Karpas-422 (cell line): ENCODE results near the gene ABCG1. TPM values are rescaled to one million over a fixed set of nuclear protein-coding genes. Genes with fewer than 3 reads are reported as not detected.
A peak's percentile ranks its signal among the peaks of the same experiment; 100 is the strongest.

Source experiments
- DNase-seq: peaks from one replicate; pipeline ENCODE4 v3.0.0-alpha.2; 2015
- H2AFZ ChIP-seq: fragments of 200-600 bp; sonication (generic); 2 replicates; pipeline ENCODE4 v1.6.1; 2014; ENCODE audit warnings: antibody characterized with exemption, low read length, mixed read lengths
- H3K27ac ChIP-seq: fragments of 200-600 bp; sonication (generic); 2 replicates; pipeline ENCODE4 v1.5.1; 2014; ENCODE audit warnings: mild to moderate bottlenecking, low read length, moderate library complexity
- H3K27me3 ChIP-seq: fragments of 200-600 bp; sonication (generic); 2 replicates; pipeline ENCODE4 v1.6.1; 2014; ENCODE audit warnings: low read length, mixed read lengths
- H3K36me3 ChIP-seq: fragments of 200-600 bp; sonication (generic); 2 replicates; pipeline ENCODE4 v1.6.1; 2014; ENCODE audit warnings: low read length, mixed read lengths; ENCODE audit not compliant: insufficient read depth
- H3K4me1 ChIP-seq: fragments of 200-600 bp; sonication (generic); 2 replicates; pipeline ENCODE4 v1.6.1; 2014; ENCODE audit warnings: mild to moderate bottlenecking, low read length, mixed read lengths
- H3K4me2 ChIP-seq: fragments of 200-600 bp; sonication (generic); 2 replicates; pipeline ENCODE4 v1.6.1; 2014; ENCODE audit warnings: low read length, low read depth, mild to moderate bottlenecking; ENCODE audit not compliant: poor library complexity, severe bottlenecking
- H3K4me3 ChIP-seq: fragments of 200-600 bp; sonication (generic); 2 replicates; pipeline ENCODE4 v1.5.1; 2014; ENCODE audit warnings: mild to moderate bottlenecking, antibody characterized with exemption, low read length, mixed read lengths
- H3K79me2 ChIP-seq: fragments of 200-600 bp; sonication (generic); 2 replicates; pipeline ENCODE4 v1.6.1; 2014; ENCODE audit warnings: mild to moderate bottlenecking, low read length, mixed read lengths
- H3K9ac ChIP-seq: fragments of 200-600 bp; sonication (generic); 2 replicates; pipeline ENCODE4 v1.6.0; 2014; ENCODE audit warnings: low read length
- H3K9me2 ChIP-seq: fragments of 200-600 bp; sonication (generic), shearing (Covaris generic); replicated peaks from 2 replicates; pipeline ENCODE4 v1.6.0; 2014; ENCODE audit warnings: mild to moderate bottlenecking, low read length, moderate library complexity; ENCODE audit not compliant: insufficient read depth
- H3K9me3 ChIP-seq: fragments of 300-700, 200-600 bp; sonication (generic); 2 replicates; pipeline ENCODE4 v1.6.1; 2014; ENCODE audit warnings: low read length, mixed read lengths
- H4K20me1 ChIP-seq: fragments of 200-600 bp; sonication (generic); 2 replicates; pipeline ENCODE4 v1.6.1; 2014; ENCODE audit warnings: mild to moderate bottlenecking, antibody characterized with exemption, low read length, low read depth; ENCODE audit not compliant: insufficient read depth
- total RNA-seq: library from RNA; depleted of rRNA; stranded (reverse); fragments of >200 nt; shearing (Covaris generic); gene quantifications from 2 replicates; pipeline ENCODE4 v1.2.3, GENCODE V29; 2014; ENCODE audit warnings: low replicate concordance

The ABCG1 gene
- total RNA-seq, 1 experiment from 2014 or later, result not detected

DNA sequence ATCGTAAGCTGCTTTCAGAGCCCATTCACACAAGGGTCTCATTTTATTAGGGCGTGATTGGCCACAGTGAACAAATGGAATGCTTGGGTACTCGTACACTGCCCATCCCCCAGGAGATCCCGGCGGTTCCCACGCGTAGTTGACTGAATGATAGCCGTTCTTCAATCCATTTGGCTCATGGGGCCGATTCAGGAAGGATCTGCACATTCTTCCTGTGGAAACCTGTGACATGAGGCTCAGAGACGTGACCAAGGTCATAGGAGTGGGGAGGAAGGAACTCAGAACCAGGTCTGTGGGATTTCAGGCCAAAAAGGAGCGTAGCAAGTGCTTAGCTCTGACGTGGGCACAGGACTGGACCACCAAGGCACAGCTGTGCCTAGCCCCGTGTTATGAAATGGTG, 11.7 kb downstream of the ABCG1 start:
- H3K9me2 ChIP-seq, result no peaks in the 10 kb centered on the region
- H3K4me2 ChIP-seq, result no peak overlapping the region
- H3K36me3 ChIP-seq, result no peaks in the 10 kb centered on the region

GRCh38 chr21:42231756-42232155, 12.8 kb downstream of the ABCG1 start:
- Histone ChIP-seq H3K9ac (no peak overlapping the region), H3K4me1 (peaks cover 17% of the 10 kb centered on the region), H3K27ac (no peak overlapping the region), H2AFZ (no peak overlapping the region), H3K9me2 (no peaks in the 10 kb centered on the region), H3K9me3 (no peaks in the 10 kb centered on the region), H3K4me2 (no peak overlapping the region), H3K27me3 (no peaks in the 10 kb centered on the region), H3K36me3 (no peaks in the 10 kb centered on the region), H3K4me3 (no peak overlapping the region), H3K79me2 (no peaks in the 10 kb centered on the region), H4K20me1 (peaks cover 4% of the 10 kb centered on the region; the same call in 1 of the 2 replicates)
- no peak for DNase-seq

More for the DNA sequence above, 11.7 kb downstream of the ABCG1 start:
- Histone ChIP-seq H3K79me2 (no peaks in the 10 kb centered on the region), H3K27ac (no peak overlapping the region), H3K9ac (no peak overlapping the region), H2AFZ (no peak overlapping the region), H3K27me3 (no peaks in the 10 kb centered on the region), H4K20me1 (peaks cover 4% of the 10 kb centered on the region; the same call in 1 of the 2 replicates), H3K4me3 (no peak overlapping the region), H3K9me3 (no peaks in the 10 kb centered on the region), H3K4me1 (peaks cover 17% of the 10 kb centered on the region)
- no peak for DNase-seq

- no peaks in the 10 kb centered on the region for H3K36me3 ChIP-seq
- peak overlapping the region; percentile 9 for H3K4me2 ChIP-seq
- no peak overlapping the region for H2AFZ ChIP-seq
- no peak overlapping the region; the same call in 1 of the 2 replicates for H3K27ac ChIP-seq
- H4K20me1 ChIP-seq, result peaks cover 4% of the 10 kb centered on the region; the same call in 1 of the 2 replicates
- no peaks in the 10 kb centered on the region for H3K27me3 ChIP-seq
- no peak overlapping the region for H3K4me3 ChIP-seq
- no peak for DNase-seq
- H3K4me1 ChIP-seq, result peaks cover 17% of the 10 kb centered on the region
- no peaks in the 10 kb centered on the region for H3K9me3 ChIP-seq
- H3K9ac ChIP-seq, result no peak overlapping the region
- H3K9me2 ChIP-seq, result no peaks in the 10 kb centered on the region
- H3K79me2 ChIP-seq, result no peaks in the 10 kb centered on the region
These were observed 13.4 kb downstream of the ABCG1 start for GRCh38 chr21:42232176-42232825.

DNA sequence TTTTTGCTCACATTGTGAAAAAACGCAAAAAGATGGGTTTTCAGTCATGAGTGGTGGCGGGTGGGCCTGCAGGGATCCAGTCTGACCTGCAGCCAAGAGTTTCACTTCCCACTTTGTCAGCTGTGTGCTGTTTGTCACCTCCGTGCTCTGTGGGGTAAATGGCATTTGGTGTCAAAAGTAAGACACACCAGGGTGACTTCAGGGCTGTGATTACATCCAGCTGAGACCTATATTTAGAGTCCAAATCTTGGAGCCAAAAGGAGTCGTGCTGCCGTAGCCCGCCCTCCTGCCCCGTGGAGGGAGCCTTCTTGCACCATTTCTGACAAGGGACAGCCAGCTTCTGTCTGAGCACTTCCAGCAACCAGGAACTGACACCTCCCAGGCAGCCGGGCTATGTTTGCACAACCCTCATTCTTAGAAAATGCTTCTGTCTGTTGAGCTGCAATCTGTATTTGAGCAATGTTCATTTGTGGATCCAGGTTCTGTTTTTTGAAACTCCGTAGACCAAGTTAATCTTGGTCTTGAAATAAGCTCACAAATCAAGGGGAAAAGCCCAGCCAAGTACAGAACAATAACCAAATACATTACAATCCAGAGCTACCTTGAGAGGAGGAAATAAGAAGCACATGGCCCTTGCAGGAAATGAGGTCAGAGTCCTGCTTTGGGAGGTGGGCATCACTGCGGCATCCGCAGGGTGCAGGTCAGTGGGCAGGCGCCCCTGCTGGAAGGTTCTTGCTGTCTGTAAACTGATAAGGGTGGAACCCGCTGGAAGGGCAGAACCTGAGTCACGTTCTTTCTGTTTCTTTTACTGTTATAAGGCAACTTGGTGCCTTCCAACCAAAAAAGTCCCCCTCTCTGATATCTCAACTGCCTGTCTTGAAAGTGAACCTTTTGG, 14.4 kb downstream of the ABCG1 start:
- Histone ChIP-seq H3K4me2 (peak overlapping the region; percentile 9), H3K9me2 (no peaks in the 10 kb centered on the region), H3K4me3 (no peak overlapping the region), H3K9me3 (no peaks in the 10 kb centered on the region), H3K79me2 (no peaks in the 10 kb centered on the region), H4K20me1 (peaks cover 4% of the 10 kb centered on the region; the same call in 1 of the 2 replicates), H3K9ac (no peak overlapping the region), H3K4me1 (peaks cover 17% of the 10 kb centered on the region), H3K36me3 (no peaks in the 10 kb centered on the region), H2AFZ (no peak overlapping the region), H3K27ac (no peak overlapping the region; the same call in 1 of the 2 replicates), H3K27me3 (no peaks in the 10 kb centered on the region)
- peak; percentile 80 for DNase-seq

DNA sequence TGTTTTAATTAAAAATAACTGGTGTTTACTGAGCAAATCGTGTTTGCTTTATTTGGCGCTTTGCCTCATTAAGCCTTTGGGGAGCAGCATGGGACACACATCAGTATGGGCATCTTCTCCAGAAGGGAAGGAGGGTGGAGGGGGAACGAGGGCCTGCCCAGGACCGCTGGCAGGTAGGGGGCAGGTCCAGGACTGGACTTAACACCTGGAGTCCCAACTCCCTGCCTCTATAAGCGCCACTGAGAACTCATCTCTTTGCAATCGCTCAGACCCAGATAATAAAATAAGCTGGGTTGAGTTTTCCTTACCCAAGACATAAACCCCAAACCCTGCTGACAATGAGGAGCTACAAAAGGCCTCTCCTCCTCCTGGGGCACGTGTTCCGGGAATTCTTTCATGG, 15.1 kb downstream of the ABCG1 start:
- no peak for DNase-seq
- Histone ChIP-seq H3K79me2 (no peaks in the 10 kb centered on the region), H3K4me2 (peak overlapping the region; percentile 9), H3K9me2 (no peaks in the 10 kb centered on the region), H3K27ac (no peak overlapping the region), H3K9me3 (no peaks in the 10 kb centered on the region), H3K9ac (no peak overlapping the region), H4K20me1 (peaks cover 4% of the 10 kb centered on the region; the same call in 1 of the 2 replicates), H3K36me3 (no peaks in the 10 kb centered on the region), H3K4me1 (peaks cover 21% of the 10 kb centered on the region), H2AFZ (no peak overlapping the region), H3K4me3 (no peak overlapping the region), H3K27me3 (no peaks in the 10 kb centered on the region)

GRCh38 chr21:42234464-42235241, 15.7 kb downstream of the ABCG1 start:
- Histone ChIP-seq H3K4me3 (no peak overlapping the region), H2AFZ (no peak overlapping the region), H3K79me2 (no peaks in the 10 kb centered on the region)

GRCh38 chr21:42235593-42235992, 16.7 kb downstream of the ABCG1 start:
- no peak for DNase-seq
- no peak overlapping the region for H3K27ac ChIP-seq
- no peaks in the 10 kb centered on the region for H3K9me3 ChIP-seq
- no peak overlapping the region for H3K9ac ChIP-seq
- peaks cover 4% of the 10 kb centered on the region; the same call in 1 of the 2 replicates for H4K20me1 ChIP-seq
- H3K4me3 ChIP-seq, result no peak overlapping the region
- no peaks in the 10 kb centered on the region for H3K79me2 ChIP-seq
- H3K9me2 ChIP-seq, result no peaks in the 10 kb centered on the region
- no peak overlapping the region for H2AFZ ChIP-seq
- no peak overlapping the region for H3K4me2 ChIP-seq
- no peaks in the 10 kb centered on the region for H3K27me3 ChIP-seq
- no peaks in the 10 kb centered on the region for H3K36me3 ChIP-seq
- peaks cover 21% of the 10 kb centered on the region for H3K4me1 ChIP-seq

More at GRCh38 chr21:42234464-42235241, 15.7 kb downstream of the ABCG1 start:
- Histone ChIP-seq H3K9me3 (no peaks in the 10 kb centered on the region), H3K27me3 (no peaks in the 10 kb centered on the region), H3K4me1 (peaks cover 21% of the 10 kb centered on the region), H3K4me2 (no peak overlapping the region), H3K9me2 (no peaks in the 10 kb centered on the region), H3K36me3 (no peaks in the 10 kb centered on the region), H3K27ac (no peak overlapping the region), H4K20me1 (peaks cover 4% of the 10 kb centered on the region; the same call in 1 of the 2 replicates), H3K9ac (no peak overlapping the region)
- no peak for DNase-seq
